GM19023 (cell line): ENCODE results near the gene CNPY1.

Experiments used
- ATAC-seq: cut with Tn5 transposase; IDR thresholded peaks from one replicate; pipeline ENCODE4 v1.9.1; 2021; ENCODE audit warnings: mild to moderate bottlenecking, moderate library complexity; ENCODE audit not compliant: unreplicated experiment

The CNPY1 gene

GRCh38 chr7:155560196-155560885 is 14.0 kb upstream of the CNPY1 start:
- ATAC-seq = no peak

GRCh38 chr7:155559519-155560108 is 13.3 kb upstream of the CNPY1 start:
- no peak for ATAC-seq

- ATAC-seq = no peak
These were observed 12.6 kb upstream of the CNPY1 start for GRCh38 chr7:155558961-155559360.

GRCh38 chr7:155558351-155558750 is 12.0 kb upstream of the CNPY1 start:
- ATAC-seq = no peak

- no peak for ATAC-seq
These were observed 11.4 kb upstream of the CNPY1 start for GRCh38 chr7:155557778-155558177.

GRCh38 chr7:155556763-155557162 is 10.4 kb upstream of the CNPY1 start:
- no peak for ATAC-seq

GRCh38 chr7:155555116-155555695 is 8.8 kb upstream of the CNPY1 start:
- ATAC-seq = no peak

GRCh38 chr7:155553871-155554270 is 7.5 kb upstream of the CNPY1 start:
- ATAC-seq = no peak

GRCh38 chr7:155551785-155552611 is 5.6 kb upstream of the CNPY1 start:
- ATAC-seq = no peak

GRCh38 chr7:155550916-155551315 is 4.6 kb upstream of the CNPY1 start:
- no peak for ATAC-seq

GRCh38 chr7:155549226-155549625 is 2.9 kb upstream of the CNPY1 start:
- no peak for ATAC-seq

GRCh38 chr7:155547161-155547791 is 917 bp upstream of the CNPY1 start:
- ATAC-seq = no peak

- no peak for ATAC-seq
These were observed 1.0 kb downstream of the CNPY1 start for GRCh38 chr7:155545348-155545747.

GRCh38 chr7:155544485-155544884 is 1.9 kb downstream of the CNPY1 start:
- no peak for ATAC-seq

- no peak for ATAC-seq
These were observed 2.4 kb downstream of the CNPY1 start for GRCh38 chr7:155543926-155544325.

GRCh38 chr7:155543011-155543876 is 3.1 kb downstream of the CNPY1 start:
- ATAC-seq = no peak

- no peak for ATAC-seq
These were observed 4.2 kb downstream of the CNPY1 start for GRCh38 chr7:155541986-155542675.

GRCh38 chr7:155540553-155540952 is 5.8 kb downstream of the CNPY1 start:
- ATAC-seq = no peak

GRCh38 chr7:155538293-155538692 is 8.1 kb downstream of the CNPY1 start:
- ATAC-seq = no peak

- no peak for ATAC-seq
These were observed 9.9 kb downstream of the CNPY1 start for GRCh38 chr7:155536451-155536850.
